Stimulated activated CD4-positive, alpha-beta T cell treated with anti-CD3 and anti-CD28 coated beads, TNF-alpha, amount 100 ng/mL, for 24 hours (primary cell): ENCODE measurements around the gene KIAA1671.
"Not testable (repeated sequence)": the region's sequence is repeated elsewhere in the genome, so short reads cannot be mapped to it uniquely, and the experiment has no call there.

Experiments
- DNase-seq, 3 experiments: peaks; one replicate each; pipeline ENCODE4 v3.0.0-alpha.2; 2020; ENCODE audit warnings: low read depth in 3 of 3

Gene KIAA1671

GRCh38 chr22:25200967-25201366 is 248.5 kb downstream of the KIAA1671 start:
- no peak for DNase-seq

GRCh38 chr22:25201557-25202273 is 249.2 kb downstream of the KIAA1671 start:
- no peak for DNase-seq

DNA sequence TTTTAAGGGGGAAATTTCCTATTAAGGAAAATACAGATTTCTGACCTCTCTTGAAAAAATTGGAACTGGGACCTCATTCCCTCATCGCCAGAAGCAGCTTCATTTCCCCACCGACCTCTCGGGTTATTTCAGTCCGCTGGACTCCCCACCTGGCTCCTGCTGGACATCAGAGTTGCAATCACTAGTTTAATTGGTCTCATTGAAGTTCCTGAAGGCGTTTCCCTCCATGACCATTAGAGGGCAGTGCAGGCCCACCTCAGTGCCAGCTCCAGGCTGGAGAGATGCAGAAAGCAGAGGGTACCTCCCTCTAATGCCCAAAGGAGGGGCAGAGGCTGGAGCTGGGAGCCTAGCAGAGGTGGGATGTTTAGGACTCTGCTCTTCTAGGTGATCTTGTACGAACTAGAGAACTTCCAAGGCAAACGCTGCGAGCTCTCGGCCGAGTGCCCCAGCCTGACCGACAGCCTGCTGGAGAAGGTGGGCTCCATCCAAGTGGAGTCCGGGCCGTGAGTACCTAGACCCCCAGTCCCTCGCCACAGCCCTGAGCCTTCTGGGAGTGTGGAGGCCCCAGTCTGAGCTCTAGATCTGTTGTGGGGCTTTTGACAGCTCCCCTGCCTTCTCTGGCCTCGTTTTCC is 249.9 kb downstream of the KIAA1671 start:
- peak; percentile 27 to 45 (median 30) for DNase-seq

- no peak for DNase-seq
These were observed 250.6 kb downstream of the KIAA1671 start for GRCh38 chr22:25203082-25203481.

GRCh38 chr22:25204547-25204946 is 252.0 kb downstream of the KIAA1671 start:
- not testable (repeated sequence) for DNase-seq

- no peak for DNase-seq
These were observed 253.3 kb downstream of the KIAA1671 start for GRCh38 chr22:25205847-25206246.

DNA sequence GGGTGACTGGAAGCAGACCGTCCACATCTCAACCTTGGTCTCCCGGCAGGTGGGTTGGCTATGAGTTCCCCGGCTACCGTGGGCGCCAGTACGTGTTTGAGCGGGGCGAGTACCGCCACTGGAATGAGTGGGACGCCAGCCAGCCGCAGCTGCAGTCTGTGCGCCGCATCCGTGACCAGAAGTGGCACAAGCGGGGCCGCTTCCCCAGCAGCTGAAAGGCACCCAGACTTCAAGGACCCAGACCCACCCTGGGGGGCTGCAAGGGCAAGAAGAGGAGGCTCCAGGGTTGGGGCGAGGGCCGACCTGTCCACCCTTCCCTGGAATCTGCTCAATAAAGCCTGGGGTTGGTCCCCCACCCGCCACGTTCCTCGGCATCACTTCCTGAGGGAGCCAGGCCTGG is 254.5 kb downstream of the KIAA1671 start:
- no peak for DNase-seq

DNA sequence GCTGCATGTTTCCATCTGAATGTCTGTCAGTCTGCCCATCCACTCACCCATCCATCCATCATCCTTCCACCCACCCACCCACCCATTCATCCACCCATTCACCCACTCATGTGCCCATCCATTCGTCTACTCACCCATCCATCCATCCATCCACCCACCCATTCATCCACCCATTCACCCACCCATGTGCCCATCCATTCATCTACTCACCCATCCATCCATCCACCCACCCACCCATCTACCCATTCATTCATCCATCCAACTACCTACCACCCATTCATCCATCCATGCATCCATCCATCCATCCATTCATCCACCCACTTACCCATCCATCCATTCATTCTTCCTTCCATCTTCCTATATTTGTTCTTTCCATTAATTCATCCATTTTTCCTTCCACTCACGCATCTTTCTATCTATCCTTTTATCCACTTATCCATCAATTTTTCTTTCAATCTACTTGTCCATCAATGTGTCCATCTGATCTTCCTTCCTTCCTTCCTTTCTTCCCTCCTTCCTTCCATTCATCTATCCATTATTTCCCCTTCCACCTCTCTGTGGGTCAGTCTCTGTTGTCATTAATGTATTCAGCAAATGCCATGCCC is 255.1 kb downstream of the KIAA1671 start:
- no peak for DNase-seq

- no peak for DNase-seq
These were observed 255.8 kb downstream of the KIAA1671 start for GRCh38 chr22:25208328-25208727.

DNA sequence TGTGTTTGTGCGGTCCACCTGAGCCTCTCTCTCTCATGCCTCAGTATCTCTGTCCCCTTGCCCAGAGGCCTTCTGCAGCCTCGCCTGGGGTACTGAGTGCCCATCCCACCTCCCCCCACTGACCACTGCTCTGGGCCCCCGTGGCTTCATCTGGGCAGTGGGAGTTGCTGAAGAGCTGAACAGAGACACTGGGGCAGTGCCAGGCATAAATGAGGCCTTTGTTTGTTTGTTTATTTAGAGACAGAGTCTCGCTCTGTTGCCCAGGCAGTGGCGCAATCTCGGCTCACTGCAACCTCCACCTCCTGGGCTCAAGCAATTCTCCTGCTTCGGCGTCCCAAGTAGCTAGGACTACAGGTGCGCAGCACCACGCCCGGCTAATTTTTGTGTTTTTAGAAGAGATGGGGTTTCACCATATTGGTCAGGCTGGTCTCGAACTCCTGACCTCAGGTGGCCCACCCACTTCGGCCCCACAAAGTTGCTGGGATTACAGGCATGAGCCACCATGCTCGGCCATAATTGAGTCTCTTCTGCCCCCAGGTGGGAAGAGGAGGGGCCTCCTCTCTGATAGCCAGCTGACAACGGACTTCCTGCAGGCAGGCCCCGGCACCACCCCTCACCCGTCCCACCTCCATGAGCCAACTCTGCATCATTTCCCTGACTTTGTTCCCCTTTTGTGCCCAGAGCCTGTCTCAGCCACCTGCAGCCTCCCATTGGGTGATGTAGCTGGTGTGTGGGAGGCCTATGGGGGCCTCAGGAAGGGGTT is 256.4 kb downstream of the KIAA1671 start:
- DNase-seq: no peak

DNA sequence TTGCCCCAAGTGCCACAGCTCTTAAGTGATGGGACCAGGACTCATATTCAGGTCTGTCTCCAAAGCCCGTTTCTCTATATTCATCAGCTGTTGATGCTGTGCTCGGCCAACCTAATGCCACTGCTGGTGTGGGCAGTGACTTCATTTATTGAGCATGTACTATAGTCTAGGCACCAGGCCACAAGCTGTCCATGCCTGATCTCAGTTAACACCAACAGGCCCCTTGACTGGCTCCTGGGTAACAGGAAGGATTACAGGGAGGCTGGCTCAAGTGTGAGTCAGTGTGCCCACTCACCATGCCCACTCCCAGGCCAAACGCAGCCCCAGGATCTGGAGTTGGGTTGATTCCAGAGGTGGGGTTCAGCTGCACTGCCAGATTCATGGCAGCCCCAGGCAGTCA is 258.3 kb downstream of the KIAA1671 start:
- DNase-seq: no peak

GRCh38 chr22:25212337-25212736 is 259.8 kb downstream of the KIAA1671 start:
- DNase-seq: no peak

DNA sequence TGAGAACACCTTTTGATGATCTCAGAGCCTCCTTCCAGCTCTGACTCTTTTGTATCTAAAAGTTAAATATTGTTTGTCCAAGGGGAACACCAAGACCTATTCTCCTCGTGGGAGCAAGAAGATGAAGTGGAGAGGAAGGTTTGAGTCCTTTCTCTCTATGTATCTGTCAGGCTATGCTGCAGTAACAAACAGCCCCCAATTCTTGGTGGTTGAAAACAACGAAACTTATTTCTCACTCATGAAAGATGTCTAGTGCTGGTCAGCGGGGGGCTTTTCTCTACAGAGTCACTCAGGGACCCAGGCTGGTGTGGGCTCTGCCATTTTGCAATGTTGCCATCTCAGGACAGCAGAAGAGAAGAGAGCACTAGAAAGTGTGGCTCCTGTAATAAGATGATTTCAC is 260.7 kb downstream of the KIAA1671 start:
- no peak for DNase-seq

DNA sequence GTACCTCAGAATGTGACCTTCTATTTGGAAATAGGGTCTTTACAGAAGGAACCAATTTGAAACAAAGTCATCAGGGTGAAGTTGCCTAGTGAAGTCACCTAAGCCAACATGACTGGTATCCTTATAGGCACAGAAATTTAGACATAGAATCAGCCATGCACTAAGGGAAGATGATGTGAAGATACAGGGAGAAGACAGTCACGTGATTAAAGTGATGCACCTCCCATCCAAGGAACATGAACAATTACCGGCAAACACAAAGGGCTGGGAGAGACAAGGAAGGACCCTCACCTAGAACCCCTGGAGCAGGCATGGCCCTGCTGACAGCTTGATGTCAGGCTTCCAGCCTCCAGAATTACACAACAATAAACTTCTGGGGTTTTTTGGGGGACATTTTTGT is 263.7 kb downstream of the KIAA1671 start:
- DNase-seq: no peak

- no peak for DNase-seq
These were observed 266.7 kb downstream of the KIAA1671 start, which contains the start of gene CRYBB2 for GRCh38 chr22:25219211-25219689. TSS of gene CRYBB2 (plus strand) at chr22:25219639. CDS start at chr22:25221430, 1,791 bp downstream.

- DNase-seq: no peak
These were observed 267.5 kb downstream of the KIAA1671 start for GRCh38 chr22:25219948-25220442.

- DNase-seq: no peak
These were observed 269.3 kb downstream of the KIAA1671 start for GRCh38 chr22:25221790-25222189.

DNA sequence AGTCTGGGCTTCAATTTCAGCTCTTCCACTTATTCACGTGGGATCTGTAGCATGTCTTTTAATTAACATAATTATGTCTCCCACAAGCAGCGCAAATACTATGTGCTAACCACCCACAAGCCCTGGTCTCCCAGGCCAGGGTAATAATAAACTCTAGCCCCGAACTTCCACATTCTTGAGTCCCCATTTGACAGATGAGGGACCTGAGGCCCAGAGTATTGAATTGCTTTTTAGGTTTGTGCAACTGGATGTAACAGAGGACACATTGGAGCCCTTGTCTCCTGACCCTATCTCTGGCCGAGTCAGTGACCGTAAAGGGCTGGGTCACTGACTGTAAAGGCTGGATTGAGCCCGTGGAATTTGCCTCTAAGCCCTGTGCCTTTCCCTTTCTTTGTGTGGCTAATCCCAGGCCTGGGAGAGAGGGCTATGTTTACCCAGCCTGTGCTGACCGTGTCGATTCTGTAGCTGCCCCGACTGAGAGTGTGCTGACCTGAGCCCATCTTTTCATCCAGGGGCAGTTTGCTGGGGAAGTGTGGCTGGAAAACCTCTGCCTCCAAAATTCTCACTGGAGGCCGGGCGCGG is 270.8 kb downstream of the KIAA1671 start:
- no peak for DNase-seq

GRCh38 chr22:25228822-25229221 is 276.3 kb downstream of the KIAA1671 start:
- no peak for DNase-seq

GRCh38 chr22:25230760-25231159 is 278.2 kb downstream of the KIAA1671 start:
- not testable (repeated sequence) for DNase-seq

- no peak for DNase-seq
These were observed 279.8 kb downstream of the KIAA1671 start for GRCh38 chr22:25232301-25232700.
